ENCODE results near the gene EFNA5.

DNA sequence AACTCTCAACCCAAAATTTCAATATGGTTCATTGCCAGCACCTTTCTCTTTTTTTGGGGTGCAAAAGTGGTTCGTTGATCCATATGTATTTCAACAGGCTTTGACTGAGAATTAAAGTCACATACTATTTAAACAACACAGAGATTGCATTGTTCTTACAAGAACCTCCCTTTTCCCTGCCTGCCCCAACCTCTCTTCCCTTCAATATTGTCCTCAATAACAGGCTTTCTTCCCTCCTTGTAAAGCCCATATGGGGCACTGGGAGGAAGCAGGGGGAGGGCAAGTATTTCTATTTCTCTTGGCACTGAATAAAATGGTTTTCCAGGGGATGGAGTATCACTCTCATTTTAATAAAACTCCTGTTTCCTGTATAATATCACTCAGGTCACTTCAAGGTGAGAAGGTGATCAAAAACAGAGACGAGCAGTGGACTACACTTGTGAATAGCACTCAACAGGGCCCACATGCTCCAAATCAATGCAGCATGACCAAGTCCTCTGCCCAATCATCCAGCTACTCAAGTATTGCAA is 65.1 kb downstream of the EFNA5 start:
- TF ChIP-seq POLR2AphosphoS5 (IDR thresholded peaks at IDR 0.05) (no peak), TAF1 (IDR thresholded peaks at IDR 0.05; ENCODE audit: low read depth) (no peak)
- TF ChIP-seq, protein P1, sequence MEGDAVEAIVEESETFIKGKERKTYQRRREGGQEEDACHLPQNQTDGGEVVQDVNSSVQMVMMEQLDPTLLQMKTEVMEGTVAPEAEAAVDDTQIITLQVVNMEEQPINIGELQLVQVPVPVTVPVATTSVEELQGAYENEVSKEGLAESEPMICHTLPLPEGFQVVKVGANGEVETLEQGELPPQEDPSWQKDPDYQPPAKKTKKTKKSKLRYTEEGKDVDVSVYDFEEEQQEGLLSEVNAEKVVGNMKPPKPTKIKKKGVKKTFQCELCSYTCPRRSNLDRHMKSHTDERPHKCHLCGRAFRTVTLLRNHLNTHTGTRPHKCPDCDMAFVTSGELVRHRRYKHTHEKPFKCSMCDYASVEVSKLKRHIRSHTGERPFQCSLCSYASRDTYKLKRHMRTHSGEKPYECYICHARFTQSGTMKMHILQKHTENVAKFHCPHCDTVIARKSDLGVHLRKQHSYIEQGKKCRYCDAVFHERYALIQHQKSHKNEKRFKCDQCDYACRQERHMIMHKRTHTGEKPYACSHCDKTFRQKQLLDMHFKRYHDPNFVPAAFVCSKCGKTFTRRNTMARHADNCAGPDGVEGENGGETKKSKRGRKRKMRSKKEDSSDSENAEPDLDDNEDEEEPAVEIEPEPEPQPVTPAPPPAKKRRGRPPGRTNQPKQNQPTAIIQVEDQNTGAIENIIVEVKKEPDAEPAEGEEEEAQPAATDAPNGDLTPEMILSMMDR (IDR thresholded peaks at IDR 0.05; ENCODE audit: poor library complexity, severe bottlenecking) = no peak
- TF ChIP-seq, protein P2, sequence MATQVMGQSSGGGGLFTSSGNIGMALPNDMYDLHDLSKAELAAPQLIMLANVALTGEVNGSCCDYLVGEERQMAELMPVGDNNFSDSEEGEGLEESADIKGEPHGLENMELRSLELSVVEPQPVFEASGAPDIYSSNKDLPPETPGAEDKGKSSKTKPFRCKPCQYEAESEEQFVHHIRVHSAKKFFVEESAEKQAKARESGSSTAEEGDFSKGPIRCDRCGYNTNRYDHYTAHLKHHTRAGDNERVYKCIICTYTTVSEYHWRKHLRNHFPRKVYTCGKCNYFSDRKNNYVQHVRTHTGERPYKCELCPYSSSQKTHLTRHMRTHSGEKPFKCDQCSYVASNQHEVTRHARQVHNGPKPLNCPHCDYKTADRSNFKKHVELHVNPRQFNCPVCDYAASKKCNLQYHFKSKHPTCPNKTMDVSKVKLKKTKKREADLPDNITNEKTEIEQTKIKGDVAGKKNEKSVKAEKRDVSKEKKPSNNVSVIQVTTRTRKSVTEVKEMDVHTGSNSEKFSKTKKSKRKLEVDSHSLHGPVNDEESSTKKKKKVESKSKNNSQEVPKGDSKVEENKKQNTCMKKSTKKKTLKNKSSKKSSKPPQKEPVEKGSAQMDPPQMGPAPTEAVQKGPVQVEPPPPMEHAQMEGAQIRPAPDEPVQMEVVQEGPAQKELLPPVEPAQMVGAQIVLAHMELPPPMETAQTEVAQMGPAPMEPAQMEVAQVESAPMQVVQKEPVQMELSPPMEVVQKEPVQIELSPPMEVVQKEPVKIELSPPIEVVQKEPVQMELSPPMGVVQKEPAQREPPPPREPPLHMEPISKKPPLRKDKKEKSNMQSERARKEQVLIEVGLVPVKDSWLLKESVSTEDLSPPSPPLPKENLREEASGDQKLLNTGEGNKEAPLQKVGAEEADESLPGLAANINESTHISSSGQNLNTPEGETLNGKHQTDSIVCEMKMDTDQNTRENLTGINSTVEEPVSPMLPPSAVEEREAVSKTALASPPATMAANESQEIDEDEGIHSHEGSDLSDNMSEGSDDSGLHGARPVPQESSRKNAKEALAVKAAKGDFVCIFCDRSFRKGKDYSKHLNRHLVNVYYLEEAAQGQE (IDR thresholded peaks at IDR 0.05; ENCODE audit: borderline replicate concordance) = no peak

All from neural cell (in vitro differentiated cells).